ENCODE results near the gene PIM1. TPM values are rescaled to one million over a fixed set of nuclear protein-coding genes. Genes with fewer than 3 reads are reported as not detected.

PIM1 gene
- total RNA-seq, 1 donor from 2014 or later, result 12.8 TPM

GRCh38 chr6:37171970-37172812, 2.2 kb downstream of the PIM1 start:
- Mint-ChIP-seq H3K27ac (ENCODE audit: unreplicated experiment) (peak overlapping the region; percentile 88), H3K27me3 (ENCODE audit: unreplicated experiment) (no peaks in the 10 kb centered on the region), H3K4me3 (ENCODE audit: unreplicated experiment) (peak overlapping the region; percentile 75), H3K9me3 (ENCODE audit: unreplicated experiment) (no peaks in the 10 kb centered on the region), H3K4me1 (ENCODE audit: unreplicated experiment) (peaks cover 32% of the 10 kb centered on the region), H3K36me3 (ENCODE audit: unreplicated experiment) (peaks cover 24% of the 10 kb centered on the region)
- TF ChIP-seq CTCF (IDR thresholded peaks at IDR 0.05), result peak; percentile 94
- DNase-seq (ENCODE audit: extremely low spot score, unreplicated experiment), result peak; percentile 93

- Mint-ChIP-seq H3K4me1 (ENCODE audit: unreplicated experiment) (peaks cover 30% of the 10 kb centered on the region), H3K27me3 (ENCODE audit: unreplicated experiment) (no peaks in the 10 kb centered on the region), H3K4me3 (ENCODE audit: unreplicated experiment) (no peak overlapping the region), H3K27ac (ENCODE audit: unreplicated experiment) (no peak overlapping the region), H3K36me3 (ENCODE audit: unreplicated experiment) (peaks cover 24% of the 10 kb centered on the region), H3K9me3 (ENCODE audit: unreplicated experiment) (no peaks in the 10 kb centered on the region)
- no peak for TF ChIP-seq CTCF (IDR thresholded peaks at IDR 0.05)
- DNase-seq (ENCODE audit: extremely low spot score, unreplicated experiment), result no peak
Measured at GRCh38 chr6:37172912-37173492, 3.0 kb downstream of the PIM1 start.

GRCh38 chr6:37173493-37174195, 3.7 kb downstream of the PIM1 start:
- Mint-ChIP-seq H3K9me3 (ENCODE audit: unreplicated experiment) (no peaks in the 10 kb centered on the region), H3K4me1 (ENCODE audit: unreplicated experiment) (peaks cover 24% of the 10 kb centered on the region), H3K4me3 (ENCODE audit: unreplicated experiment) (no peak overlapping the region), H3K27me3 (ENCODE audit: unreplicated experiment) (no peaks in the 10 kb centered on the region), H3K27ac (ENCODE audit: unreplicated experiment) (no peak overlapping the region), H3K36me3 (ENCODE audit: unreplicated experiment) (peaks cover 24% of the 10 kb centered on the region)
- no peak for DNase-seq (ENCODE audit: extremely low spot score, unreplicated experiment)
- no peak for TF ChIP-seq CTCF (IDR thresholded peaks at IDR 0.05)

- DNase-seq (ENCODE audit: extremely low spot score, unreplicated experiment), result no peak
- Mint-ChIP-seq H3K27ac (ENCODE audit: unreplicated experiment) (no peak overlapping the region), H3K4me1 (ENCODE audit: unreplicated experiment) (peaks cover 19% of the 10 kb centered on the region), H3K27me3 (ENCODE audit: unreplicated experiment) (no peaks in the 10 kb centered on the region), H3K9me3 (ENCODE audit: unreplicated experiment) (no peaks in the 10 kb centered on the region), H3K4me3 (ENCODE audit: unreplicated experiment) (no peak overlapping the region), H3K36me3 (ENCODE audit: unreplicated experiment) (peaks cover 24% of the 10 kb centered on the region)
- TF ChIP-seq CTCF (IDR thresholded peaks at IDR 0.05), result no peak
Measured at GRCh38 chr6:37174196-37174514, 4.2 kb downstream of the PIM1 start.
